Kidney epithelial cell (primary cell): ENCODE results near the gene PCDHB8. TPM values are rescaled to one million over a fixed set of nuclear protein-coding genes. Genes with fewer than 3 reads are reported as not detected.
"Not testable (repeated sequence)": the region's sequence is repeated elsewhere in the genome, so short reads cannot be mapped to it uniquely, and the experiment has no call there.

Experiments
- DNase-seq: peaks from one replicate; pipeline ENCODE4 v3.0.0-alpha.2; 2010; ENCODE audit warnings: low read depth
- H3K27me3 ChIP-seq: 2 replicates; pipeline ENCODE4 v1.6.0; 2011; ENCODE audit warnings: low read length; ENCODE audit not compliant: control insufficient read depth, insufficient read depth
- H3K36me3 ChIP-seq: 2 replicates; pipeline ENCODE4 v1.5.1; 2011; ENCODE audit warnings: low read length; ENCODE audit not compliant: control insufficient read depth, insufficient read depth
- H3K4me3 ChIP-seq: 2 replicates; pipeline ENCODE4 v1.5.1; 2011; ENCODE audit warnings: low read depth, mild to moderate bottlenecking, control low read depth, low read length
- CTCF ChIP-seq: IDR thresholded peaks from 2 replicates; pipeline ENCODE4 v1.5.1; 2011; ENCODE audit warnings: mild to moderate bottlenecking, moderate library complexity, low read length, control low read depth, inconsistent platforms; ENCODE audit not compliant: insufficient read depth, poor library complexity, severe bottlenecking
- total RNA-seq: library from RNA; depleted of rRNA; stranded (reverse); fragments of >200 nt; gene quantifications from 2 replicates; pipeline ENCODE4 v1.2.3, GENCODE V29; 2015

PCDHB8 gene
- total RNA-seq, 1 donor from 2014 or later = 0.84 TPM

DNA sequence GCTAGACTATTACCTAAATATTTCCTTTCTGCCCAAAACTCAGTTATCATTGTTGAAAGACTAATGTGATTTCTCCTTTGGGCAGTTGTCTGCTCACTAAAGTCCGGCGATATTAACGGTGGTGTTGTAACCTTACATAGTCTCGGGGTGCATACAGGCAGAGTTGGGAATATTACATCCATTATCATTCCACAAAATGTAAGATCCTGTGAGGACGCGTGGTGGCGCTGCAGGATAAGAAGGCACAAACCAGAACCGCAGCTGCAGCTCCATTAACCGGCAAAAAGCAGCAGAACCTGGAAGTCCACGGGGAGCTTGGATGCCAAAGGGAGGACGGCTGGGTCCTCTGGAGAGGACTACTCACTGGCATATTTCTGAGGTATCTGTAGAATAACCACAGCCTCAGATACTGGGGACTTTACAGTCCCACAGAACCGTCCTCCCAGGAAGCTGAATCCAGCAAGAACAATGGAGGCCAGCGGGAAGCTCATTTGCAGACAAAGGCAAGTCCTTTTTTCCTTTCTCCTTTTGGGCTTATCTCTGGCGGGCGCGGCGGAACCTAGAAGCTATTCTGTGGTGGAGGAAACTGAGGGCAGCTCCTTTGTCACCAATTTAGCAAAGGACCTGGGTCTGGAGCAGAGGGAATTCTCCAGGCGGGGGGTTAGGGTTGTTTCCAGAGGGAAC, 36.2 kb downstream of the PCDHB8 start, which contains the start of gene PCDHB13:
Gene PCDHB13, plus strand, starts transcription at position 264 of the 684 bp plus-strand sequence. Its CDS starts 205 bp downstream, at position 469.
- not testable (repeated sequence) for H3K27me3 ChIP-seq, H3K4me3 ChIP-seq, H3K36me3 ChIP-seq, DNase-seq

DNA sequence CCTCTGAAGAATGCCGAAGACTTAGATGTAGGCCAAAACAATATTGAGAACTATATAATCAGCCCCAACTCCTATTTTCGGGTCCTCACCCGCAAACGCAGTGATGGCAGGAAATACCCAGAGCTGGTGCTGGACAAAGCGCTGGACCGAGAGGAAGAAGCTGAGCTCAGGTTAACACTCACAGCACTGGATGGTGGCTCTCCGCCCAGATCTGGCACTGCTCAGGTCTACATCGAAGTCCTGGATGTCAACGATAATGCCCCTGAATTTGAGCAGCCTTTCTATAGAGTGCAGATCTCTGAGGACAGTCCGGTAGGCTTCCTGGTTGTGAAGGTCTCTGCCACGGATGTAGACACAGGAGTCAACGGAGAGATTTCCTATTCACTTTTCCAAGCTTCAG, 37.0 kb downstream of the PCDHB8 start:
- H3K36me3 ChIP-seq, H3K4me3 ChIP-seq, DNase-seq, H3K27me3 ChIP-seq: not testable (repeated sequence)

GRCh38 chr5:141215504-141215903, 37.9 kb downstream of the PCDHB8 start:
- DNase-seq, H3K27me3 ChIP-seq, H3K36me3 ChIP-seq, H3K4me3 ChIP-seq: not testable (repeated sequence)

DNA sequence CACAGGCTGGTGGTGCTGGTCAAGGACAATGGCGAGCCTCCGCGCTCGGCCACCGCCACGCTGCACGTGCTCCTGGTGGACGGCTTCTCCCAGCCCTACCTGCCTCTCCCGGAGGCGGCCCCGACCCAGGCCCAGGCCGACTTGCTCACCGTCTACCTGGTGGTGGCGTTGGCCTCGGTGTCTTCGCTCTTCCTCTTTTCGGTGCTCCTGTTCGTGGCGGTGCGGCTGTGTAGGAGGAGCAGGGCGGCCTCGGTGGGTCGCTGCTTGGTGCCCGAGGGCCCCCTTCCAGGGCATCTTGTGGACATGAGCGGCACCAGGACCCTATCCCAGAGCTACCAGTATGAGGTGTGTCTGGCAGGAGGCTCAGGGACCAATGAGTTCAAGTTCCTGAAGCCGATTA, 38.4 kb downstream of the PCDHB8 start:
- not testable (repeated sequence) for H3K4me3 ChIP-seq, DNase-seq, H3K27me3 ChIP-seq, H3K36me3 ChIP-seq

DNA sequence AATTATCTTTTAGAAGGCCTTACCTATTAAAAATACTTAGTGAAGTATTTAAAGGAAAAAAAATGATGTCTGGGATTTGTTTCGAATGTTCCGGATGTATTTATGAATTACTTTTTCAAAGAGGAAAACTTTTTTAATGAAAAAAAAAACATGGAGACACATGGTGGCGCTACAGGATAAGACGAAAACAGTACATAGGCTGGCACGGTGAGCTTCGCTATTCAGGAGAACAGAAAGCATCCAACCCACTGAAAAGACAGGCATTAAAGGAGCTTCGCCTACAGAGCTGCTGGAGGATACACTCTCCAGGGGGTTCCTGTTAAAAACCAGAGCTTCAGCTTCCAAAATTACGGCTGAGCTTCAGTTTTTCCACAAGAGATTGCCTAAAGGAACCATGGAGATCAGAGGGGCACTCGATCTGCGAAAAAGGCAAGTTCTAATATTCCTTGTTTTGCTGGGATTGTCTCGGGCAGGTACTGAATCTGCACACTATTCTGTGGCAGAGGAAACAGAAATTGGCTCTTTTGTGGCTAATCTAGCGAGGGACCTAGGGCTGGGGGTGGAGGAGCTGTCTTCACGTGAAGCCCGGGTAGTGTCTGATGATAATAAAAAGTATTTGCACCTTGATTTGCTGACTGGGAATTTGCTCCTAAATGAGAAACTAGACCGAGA, 45.7 kb downstream of the PCDHB8 start, which contains the start of gene PCDHB14:
Gene PCDHB14, plus strand, starts transcription at position 232 of the 672 bp plus-strand sequence. Its CDS starts 163 bp downstream, at position 395.
- H3K4me3 ChIP-seq = no peak within 1 kb of the TSS
- no peak for DNase-seq
- no peaks in the 10 kb centered on the region for H3K27me3 ChIP-seq
- TF ChIP-seq CTCF = no peak
- no peaks in the 10 kb centered on the region for H3K36me3 ChIP-seq

DNA sequence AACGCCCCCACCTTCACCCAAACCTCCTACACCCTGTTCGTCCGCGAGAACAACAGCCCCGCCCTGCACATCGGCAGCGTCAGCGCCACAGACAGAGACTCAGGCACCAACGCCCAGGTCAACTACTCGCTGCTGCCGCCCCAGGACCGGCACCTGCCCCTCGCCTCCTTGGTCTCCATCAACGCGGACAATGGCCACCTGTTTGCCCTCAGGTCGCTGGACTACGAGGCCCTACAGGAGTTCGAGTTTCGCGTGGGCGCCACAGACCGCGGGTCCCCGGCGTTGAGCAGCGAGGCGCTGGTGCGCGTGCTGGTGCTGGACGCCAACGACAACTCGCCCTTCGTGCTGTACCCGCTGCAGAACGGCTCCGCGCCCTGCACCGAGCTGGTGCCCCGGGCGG, 47.3 kb downstream of the PCDHB8 start:
- H3K27me3 ChIP-seq, H3K4me3 ChIP-seq, DNase-seq, H3K36me3 ChIP-seq: not testable (repeated sequence)

- not testable (repeated sequence) for H3K27me3 ChIP-seq, H3K36me3 ChIP-seq, DNase-seq, H3K4me3 ChIP-seq
Observed at GRCh38 chr5:141225421-141225820, 47.8 kb downstream of the PCDHB8 start.

Other genes with a start within 250 kb of the PCDHB8 start
- 0.48 and 0.92 TPM in 2 replicates for gene PCDHAC2, start 211.3 kb upstream of the PCDHB8 start, total RNA-seq
- gene PCDHB1, start 126.4 kb upstream of the PCDHB8 start, total RNA-seq = under 0.01 TPM in 1 of 2 replicates, not detected in the other
- gene PCDHB2, start 83.2 kb upstream of the PCDHB8 start, total RNA-seq = 5.7 and 5.8 TPM in 2 replicates
- gene PCDHB3, start 77.3 kb upstream of the PCDHB8 start, total RNA-seq = 1.9 and 2.7 TPM in 2 replicates
- 0.42 and 0.48 TPM in 2 replicates for gene PCDHB4, start 56.0 kb upstream of the PCDHB8 start, total RNA-seq
- gene PCDHB5, start 42.6 kb upstream of the PCDHB8 start, total RNA-seq = 3.1 and 6.7 TPM in 2 replicates
- 0.67 and 0.68 TPM in 2 replicates for gene PCDHB6, start 27.7 kb upstream of the PCDHB8 start, total RNA-seq
- 0.96 and 1.5 TPM in 2 replicates for gene PCDHB7, start 5.1 kb upstream of the PCDHB8 start, total RNA-seq
- 0.92 and 1.4 TPM in 2 replicates for gene PCDHB16, start 4.6 kb downstream of the PCDHB8 start, total RNA-seq
- gene PCDHB9, start 9.4 kb downstream of the PCDHB8 start, total RNA-seq = 0.71 and 0.82 TPM in 2 replicates
- 1.6 and 3.4 TPM in 2 replicates for gene PCDHB10, start 14.6 kb downstream of the PCDHB8 start, total RNA-seq
- gene PCDHB11, start 21.8 kb downstream of the PCDHB8 start, total RNA-seq = 1.8 and 3.1 TPM in 2 replicates
- gene PCDHB12, start 30.9 kb downstream of the PCDHB8 start, total RNA-seq = 1.2 and 1.6 TPM in 2 replicates
- 1.9 and 3.1 TPM in 2 replicates for gene PCDHB13, start 36.1 kb downstream of the PCDHB8 start, total RNA-seq
- 1.5 and 2.9 TPM in 2 replicates for gene PCDHB14, start 45.6 kb downstream of the PCDHB8 start, total RNA-seq
- 2.3 and 3.0 TPM in 2 replicates for gene PCDHB15, start 67.6 kb downstream of the PCDHB8 start, total RNA-seq
- gene SLC25A2, start 126.3 kb downstream of the PCDHB8 start, total RNA-seq = not detected in 2 replicates
- 72.6 and 78.0 TPM in 2 replicates for gene TAF7, start 143.0 kb downstream of the PCDHB8 start, total RNA-seq
- 0.67 and 0.68 TPM in 2 replicates for gene PCDHGA1, start 152.7 kb downstream of the PCDHB8 start, total RNA-seq
- gene PCDHGA2, start 161.0 kb downstream of the PCDHB8 start, total RNA-seq = 2.8 and 2.9 TPM in 2 replicates
- 2.4 and 2.6 TPM in 2 replicates for gene PCDHGA3, start 166.0 kb downstream of the PCDHB8 start, total RNA-seq
- gene PCDHGB1, start 172.3 kb downstream of the PCDHB8 start, total RNA-seq = 1.6 and 1.7 TPM in 2 replicates
- gene PCDHGA4, start 177.2 kb downstream of the PCDHB8 start, total RNA-seq = 3.5 and 3.6 TPM in 2 replicates
- gene PCDHGB2, start 182.2 kb downstream of the PCDHB8 start, total RNA-seq = 1.2 and 1.9 TPM in 2 replicates
- 0.58 and 1.5 TPM in 2 replicates for gene PCDHGA5, start 186.4 kb downstream of the PCDHB8 start, total RNA-seq
- 1.3 and 3.6 TPM in 2 replicates for gene PCDHGB3, start 192.5 kb downstream of the PCDHB8 start, total RNA-seq
- gene PCDHGA6, start 196.1 kb downstream of the PCDHB8 start, total RNA-seq = 1.7 and 3.1 TPM in 2 replicates
- gene PCDHGA7, start 205.0 kb downstream of the PCDHB8 start, total RNA-seq = 2.2 and 3.1 TPM in 2 replicates
- 6.4 and 9.2 TPM in 2 replicates for gene PCDHGB4, start 209.9 kb downstream of the PCDHB8 start, total RNA-seq
- 0.96 and 1.0 TPM in 2 replicates for gene PCDHGA8, start 214.8 kb downstream of the PCDHB8 start, total RNA-seq
- 18.6 and 19.3 TPM in 2 replicates for gene PCDHGB5, start 220.2 kb downstream of the PCDHB8 start, total RNA-seq
- gene PCDHGA9, start 225.0 kb downstream of the PCDHB8 start, total RNA-seq = 3.6 and 5.2 TPM in 2 replicates
- 3.4 and 3.6 TPM in 2 replicates for gene PCDHGB6, start 230.2 kb downstream of the PCDHB8 start, total RNA-seq
- 5.5 and 6.0 TPM in 2 replicates for gene PCDHGA10, start 235.2 kb downstream of the PCDHB8 start, total RNA-seq
- gene PCDHGB7, start 239.9 kb downstream of the PCDHB8 start, total RNA-seq = 14.0 and 14.1 TPM in 2 replicates
- gene PCDHGA11, start 243.3 kb downstream of the PCDHB8 start, total RNA-seq = 6.7 and 7.4 TPM in 2 replicates